OCI-LY7 (cell line): ENCODE measurements around the gene GTPBP4.

ENCODE experiments used
- EZH2phosphoT487 ChIP-seq: fragments of 200-600 bp; sonication (generic); IDR thresholded peaks from 2 replicates; pipeline ENCODE4 v1.6.1; 2018; ENCODE audit warnings: low read depth, borderline replicate concordance, mild to moderate bottlenecking, mixed run types, antibody characterized with exemption, low read length, moderate library complexity, mixed read lengths
- TF ChIP-seq, protein P1 (sequence below): fragments of 200-600 bp; sonication (generic); conservative IDR thresholded peaks from 2 replicates; pipeline ENCODE4 v1.5.1; 2014; ENCODE audit warnings: mild to moderate bottlenecking, antibody characterized with exemption, low read length, moderate library complexity, mixed read lengths

DNA sequence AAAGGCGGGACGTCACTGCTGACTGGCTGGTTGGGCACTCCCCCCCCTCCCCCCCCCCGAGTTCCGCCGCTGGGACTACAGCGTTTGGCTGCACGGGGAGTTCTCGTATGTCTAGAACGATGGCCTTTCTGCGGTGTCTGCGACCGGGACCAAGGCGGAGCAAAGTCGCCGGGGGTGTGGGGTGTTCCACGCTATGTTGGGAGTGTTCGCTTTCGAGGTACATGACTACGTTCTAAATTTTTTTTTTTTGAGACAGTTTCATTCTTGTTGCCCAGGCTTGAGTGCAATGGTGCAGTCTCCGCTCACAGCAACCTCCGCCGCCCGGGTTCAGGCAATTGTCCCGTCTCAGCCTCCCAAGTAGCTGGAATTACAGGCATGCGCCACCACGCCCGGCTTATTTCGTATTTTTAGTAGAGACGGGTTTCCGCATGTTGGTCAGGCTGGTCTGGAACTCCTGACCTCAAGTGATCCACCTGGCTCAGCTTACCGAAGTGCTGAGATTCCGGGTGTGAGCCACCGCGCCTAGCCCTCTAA, 61.3 kb downstream of the GTPBP4 start:
- TF ChIP-seq, protein P1, sequence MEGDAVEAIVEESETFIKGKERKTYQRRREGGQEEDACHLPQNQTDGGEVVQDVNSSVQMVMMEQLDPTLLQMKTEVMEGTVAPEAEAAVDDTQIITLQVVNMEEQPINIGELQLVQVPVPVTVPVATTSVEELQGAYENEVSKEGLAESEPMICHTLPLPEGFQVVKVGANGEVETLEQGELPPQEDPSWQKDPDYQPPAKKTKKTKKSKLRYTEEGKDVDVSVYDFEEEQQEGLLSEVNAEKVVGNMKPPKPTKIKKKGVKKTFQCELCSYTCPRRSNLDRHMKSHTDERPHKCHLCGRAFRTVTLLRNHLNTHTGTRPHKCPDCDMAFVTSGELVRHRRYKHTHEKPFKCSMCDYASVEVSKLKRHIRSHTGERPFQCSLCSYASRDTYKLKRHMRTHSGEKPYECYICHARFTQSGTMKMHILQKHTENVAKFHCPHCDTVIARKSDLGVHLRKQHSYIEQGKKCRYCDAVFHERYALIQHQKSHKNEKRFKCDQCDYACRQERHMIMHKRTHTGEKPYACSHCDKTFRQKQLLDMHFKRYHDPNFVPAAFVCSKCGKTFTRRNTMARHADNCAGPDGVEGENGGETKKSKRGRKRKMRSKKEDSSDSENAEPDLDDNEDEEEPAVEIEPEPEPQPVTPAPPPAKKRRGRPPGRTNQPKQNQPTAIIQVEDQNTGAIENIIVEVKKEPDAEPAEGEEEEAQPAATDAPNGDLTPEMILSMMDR = no peak
- no peak for TF ChIP-seq EZH2phosphoT487
